GM23338 (cell line): ENCODE measurements around the gene ARHGAP28. TPM values are rescaled to one million over a fixed set of nuclear protein-coding genes. Genes with fewer than 3 reads are reported as not detected.
A peak's percentile ranks its signal among the peaks of the same experiment; 100 is the strongest.

Source experiments
- ATAC-seq: fragments of 200-7000 bp; cut with Tn5 transposase; 3 replicates; pipeline ENCODE4 v1.9.1; 2020
- DNase-seq: peaks from one replicate; pipeline ENCODE4 v3.0.0-alpha.2; 2015; ENCODE audit warnings: low spot score
- H2AFZ ChIP-seq: fragments of 200-600 bp; sonication (generic); 2 replicates; pipeline ENCODE4 v1.8.0; 2016; ENCODE audit warnings: antibody characterized with exemption, mild to moderate bottlenecking, moderate library complexity
- H3F3A ChIP-seq: fragments of 200-600 bp; sonication (generic); replicated peaks from 2 replicates; pipeline ENCODE4 v1.8.0; 2017; ENCODE audit warnings: antibody characterized with exemption, mixed run types, low read depth
- H3K27ac ChIP-seq: fragments of 200-600 bp; sonication (generic); 2 replicates; pipeline ENCODE4 v1.6.1; 2016; ENCODE audit warnings: low read depth
- H3K27me3 ChIP-seq: fragments of 200-600 bp; sonication (generic); 2 replicates; pipeline ENCODE4 v1.8.0; 2016; ENCODE audit warnings: mild to moderate bottlenecking, mixed run types, moderate library complexity; ENCODE audit not compliant: insufficient read depth
- H3K36me3 ChIP-seq: fragments of 200-600 bp; sonication (generic); 2 replicates; pipeline ENCODE4 v1.8.0; 2016; ENCODE audit warnings: mild to moderate bottlenecking; ENCODE audit not compliant: insufficient read depth
- H3K4me1 ChIP-seq: fragments of 200-600 bp; sonication (generic); 2 replicates; pipeline ENCODE4 v1.8.0; 2016; ENCODE audit warnings: mild to moderate bottlenecking, moderate library complexity; ENCODE audit not compliant: insufficient read depth
- H3K4me2 ChIP-seq: fragments of 200-600 bp; sonication (generic); 2 replicates; pipeline ENCODE4 v1.7.1; 2017; ENCODE audit warnings: mixed run types
- H3K4me3 ChIP-seq: fragments of 200-600 bp; sonication (generic); 2 replicates; pipeline ENCODE4 v1.6.1; 2016; ENCODE audit warnings: mixed run types
- H3K79me2 ChIP-seq: fragments of 200-600 bp; sonication (generic); replicated peaks from 2 replicates; pipeline ENCODE4 v1.8.0; 2017; ENCODE audit warnings: mild to moderate bottlenecking; ENCODE audit not compliant: insufficient read depth
- H3K9me2 ChIP-seq: fragments of 200-600 bp; sonication (generic); 2 replicates; pipeline ENCODE4 v1.8.0; 2017; ENCODE audit not compliant: insufficient read depth
- H4K20me1 ChIP-seq: fragments of 200-600 bp; sonication (generic); replicated peaks from 2 replicates; pipeline ENCODE4 v1.8.0; 2017; ENCODE audit warnings: mild to moderate bottlenecking; ENCODE audit not compliant: insufficient read depth
- H3K27ac Mint-ChIP-seq: 2 replicates; pipeline ENCODE4 v1.8.0; 2020; ENCODE audit warnings: inconsistent platforms, mild to moderate bottlenecking, moderate library complexity, mixed read lengths
- H3K27me3 Mint-ChIP-seq: 3 replicates; pipeline ENCODE4 v1.8.0; 2022; ENCODE audit warnings: low read depth, mild to moderate bottlenecking, moderate library complexity, mixed read lengths, inconsistent platforms; ENCODE audit not compliant: insufficient read depth, poor library complexity
- H3K36me3 Mint-ChIP-seq: 3 replicates; pipeline ENCODE4 v1.8.0; 2021; ENCODE audit warnings: low read depth, mild to moderate bottlenecking, inconsistent platforms, moderate library complexity, mixed read lengths
- H3K4me1 Mint-ChIP-seq: 3 replicates; pipeline ENCODE4 v1.8.0; 2020; ENCODE audit warnings: mild to moderate bottlenecking, inconsistent platforms, mixed read lengths
- H3K4me3 Mint-ChIP-seq: 3 replicates; pipeline ENCODE4 v1.8.0; 2021; ENCODE audit warnings: moderate library complexity, mild to moderate bottlenecking, inconsistent platforms, mixed read lengths
- H3K9me3 Mint-ChIP-seq: 3 replicates; pipeline ENCODE4 v1.8.0; 2020; ENCODE audit warnings: moderate library complexity, mild to moderate bottlenecking, inconsistent platforms, mixed read lengths
- CREB1 ChIP-seq: fragments of 250-450 bp; sonication (Bioruptor Pico); IDR thresholded peaks from 2 replicates; pipeline ENCODE4 v1.5.0; 2020; ENCODE audit warnings: low read depth, mild to moderate bottlenecking, moderate library complexity
- CTCF ChIP-seq, 2 experiments: fragments of 200-600 bp in 1 of 2; sonication (generic) in 1 of 2; conservative IDR thresholded peaks; 2 replicates each; pipeline versions ENCODE4 v1.5.1 to v1.6.1; 2016 to 2017; ENCODE audit warnings: antibody characterized with exemption in 2 of 2, low read depth in 2 of 2, mild to moderate bottlenecking in 2 of 2, moderate library complexity in 1 of 2
- EZH2phosphoT487 ChIP-seq: fragments of 200-600 bp; sonication (generic); IDR thresholded peaks from one replicate; pipeline ENCODE4 v1.8.1; 2018; ENCODE audit warnings: antibody characterized with exemption; ENCODE audit not compliant: unreplicated experiment
- JUNB ChIP-seq: IDR thresholded peaks from one replicate; pipeline ENCODE4 v1.6.1; 2016; ENCODE audit warnings: antibody characterized with exemption; ENCODE audit not compliant: unreplicated experiment
- ZNF114 ChIP-seq: fragments of 250-450 bp; sonication (Bioruptor Pico); IDR thresholded peaks from 2 replicates; pipeline ENCODE4 v1.5.0; 2020; ENCODE audit warnings: mild to moderate bottlenecking, moderate library complexity
- long read RNA-seq: library from polyadenylated mRNA; unstranded; transcript quantifications from one replicate; pipeline ENCODE4 v2.0.0, GENCODE V29; 2020; ENCODE audit not compliant: unreplicated experiment
- polyA plus RNA-seq: library from polyadenylated mRNA; unstranded; fragments of >200 nt; fragmentation: Nextera tagmentation; extraction: Ambion mirVana; gene quantifications from 2 replicates; pipeline ENCODE4 v1.2.1, GENCODE V29; 2016
- total RNA-seq: library from RNA; depleted of rRNA; stranded (reverse); fragments of >200 nt; shearing (Covaris generic); gene quantifications from 2 replicates; pipeline ENCODE4 v1.2.3, GENCODE V29; 2014; rRNA removed

Gene ARHGAP28
- 9.6 and 12.2 TPM in 2 replicates for total RNA-seq
- polyA plus RNA-seq: 2.8 and 2.9 TPM in 2 replicates
- long read RNA-seq, partial matches to known transcripts: 2 of 2 reads
- long read RNA-seq, other reads (novel, unspliced or antisense): 0 of 2 reads

- Mint-ChIP-seq H3K9me3 (no peaks in the 10 kb centered on the region), H3K36me3 (no peaks in the 10 kb centered on the region), H3K27ac (peak within 1 kb of the TSS; percentile 99), H3K4me3 (peak within 1 kb of the TSS; percentile 99), H3K27me3 (peaks cover 7% of the 10 kb centered on the region), H3K4me1 (peaks cover 52% of the 10 kb centered on the region)
- ATAC-seq (peak; percentile 90), DNase-seq (peak; percentile 86)
- TF ChIP-seq EZH2phosphoT487 (no peak), CTCF (conservative IDR thresholded peaks at IDR 0.05; ENCODE audit: low read depth in 2 of 2) (peak; percentile 36 to 46), CREB1 (CRISPR knock-in tag) (peak; percentile 71; the same call in 1 of the 2 replicates), JUNB (no peak)
- Histone ChIP-seq H3K4me3 (peak within 1 kb of the TSS; percentile 51), H3K9me2 (no peaks in the 10 kb centered on the region), H3K27me3 (peaks cover 6% of the 10 kb centered on the region; the same call in 1 of the 2 replicates), H3K36me3 (no peaks in the 10 kb centered on the region), H2AFZ (peak within 1 kb of the TSS; percentile 77; the same call in 1 of the 2 replicates), H3K4me2 (peak within 1 kb of the TSS; percentile 68), H3K79me2 (no peaks in the 10 kb centered on the region), H3F3A (no peaks in the 10 kb centered on the region), H4K20me1 (no peaks in the 10 kb centered on the region), H3K4me1 (peaks cover 36% of the 10 kb centered on the region), H3K27ac (peak within 1 kb of the TSS; percentile 96)
Measured at GRCh38 chr18:6729247-6730091, at the start of gene ARHGAP28. ARHGAP28 (plus strand) TSS chr18:6729716; CDS start chr18:6729822, 106 bp downstream.

GRCh38 chr18:6681331-6681875, 48.1 kb upstream of the ARHGAP28 start:
- H3K27ac ChIP-seq: no peak overlapping the region
- DNase-seq (no peak), ATAC-seq (no peak)
- TF ChIP-seq ZNF114 (CRISPR knock-in tag): no peak
- no peak overlapping the region for H3K4me3 ChIP-seq
- H3K9me3 Mint-ChIP-seq: no peaks in the 10 kb centered on the region
- H3F3A ChIP-seq: no peaks in the 10 kb centered on the region
- H3K79me2 ChIP-seq: no peaks in the 10 kb centered on the region
- H3K36me3 ChIP-seq: no peaks in the 10 kb centered on the region
- no peaks in the 10 kb centered on the region for H3K27me3 Mint-ChIP-seq
- H3K4me3 Mint-ChIP-seq: no peak overlapping the region
- no peaks in the 10 kb centered on the region for H3K36me3 Mint-ChIP-seq
- H4K20me1 ChIP-seq: no peaks in the 10 kb centered on the region
- peaks cover 13% of the 10 kb centered on the region for H3K4me1 ChIP-seq
- H3K27me3 ChIP-seq: no peaks in the 10 kb centered on the region
- no peak overlapping the region for H3K27ac Mint-ChIP-seq
- H3K4me2 ChIP-seq: no peak overlapping the region; the same call in 1 of the 2 replicates
- H3K4me1 Mint-ChIP-seq: peaks cover 8% of the 10 kb centered on the region; the same call in 2 of the 3 replicates
- no peak overlapping the region for H2AFZ ChIP-seq
- H3K9me2 ChIP-seq: peaks cover 11% of the 10 kb centered on the region
